Kidney epithelial cell (primary cell): ENCODE measurements around the gene FMN1. TPM values are rescaled to one million over a fixed set of nuclear protein-coding genes. Genes with fewer than 3 reads are reported as not detected.

Experiments used
- DNase-seq: peaks from one replicate; pipeline ENCODE4 v3.0.0-alpha.2; 2010; ENCODE audit warnings: low read depth
- H3K27me3 ChIP-seq: 2 replicates; pipeline ENCODE4 v1.6.0; 2011; ENCODE audit warnings: low read length; ENCODE audit not compliant: control insufficient read depth, insufficient read depth
- H3K36me3 ChIP-seq: 2 replicates; pipeline ENCODE4 v1.5.1; 2011; ENCODE audit warnings: low read length; ENCODE audit not compliant: control insufficient read depth, insufficient read depth
- H3K4me3 ChIP-seq: 2 replicates; pipeline ENCODE4 v1.5.1; 2011; ENCODE audit warnings: low read depth, mild to moderate bottlenecking, control low read depth, low read length
- CTCF ChIP-seq: IDR thresholded peaks from 2 replicates; pipeline ENCODE4 v1.5.1; 2011; ENCODE audit warnings: mild to moderate bottlenecking, moderate library complexity, low read length, control low read depth, inconsistent platforms; ENCODE audit not compliant: insufficient read depth, poor library complexity, severe bottlenecking
- total RNA-seq: library from RNA; depleted of rRNA; stranded (reverse); fragments of >200 nt; gene quantifications from 2 replicates; pipeline ENCODE4 v1.2.3, GENCODE V29; 2015

FMN1 gene
- total RNA-seq, 1 donor from 2014 or later: 4.5 TPM

DNA sequence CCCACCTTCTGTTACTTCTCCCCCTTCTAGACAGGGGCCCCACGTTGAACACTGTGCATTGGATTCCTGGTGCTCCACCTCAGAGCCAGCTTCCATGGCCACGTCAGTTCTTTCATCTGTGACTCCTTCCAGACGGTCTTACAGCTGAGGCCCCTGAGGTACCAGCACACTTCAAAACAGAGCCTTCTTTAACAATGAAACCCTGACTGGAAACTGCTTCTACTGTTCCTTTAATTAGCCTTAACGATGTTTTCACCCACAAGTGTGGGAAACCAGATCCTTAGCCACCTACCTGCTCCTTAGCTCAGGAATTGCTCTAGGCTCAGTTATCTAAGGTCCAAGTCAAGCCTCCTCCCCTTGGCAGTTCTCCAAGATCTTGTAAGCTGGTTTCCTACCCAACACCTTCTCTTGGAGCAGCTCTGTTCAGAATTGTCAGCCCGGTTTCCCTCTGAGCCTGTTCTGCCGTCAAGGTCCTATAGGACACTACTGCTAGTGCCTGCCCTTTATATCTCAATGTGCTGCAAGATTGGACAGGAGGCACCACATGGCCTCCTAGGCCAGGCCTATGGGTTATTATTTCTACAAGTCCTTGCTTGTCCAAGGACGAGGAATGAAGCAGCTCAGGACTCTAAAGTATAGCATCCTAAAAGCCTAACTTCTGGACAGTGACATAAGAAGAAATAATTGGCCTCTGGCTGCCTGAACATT is 80.7 kb downstream of the FMN1 start:
- no peak overlapping the region for H3K4me3 ChIP-seq
- DNase-seq: no peak
- no peaks in the 10 kb centered on the region for H3K27me3 ChIP-seq
- no peak for TF ChIP-seq CTCF
- no peaks in the 10 kb centered on the region for H3K36me3 ChIP-seq

GRCh38 chr15:33112541-33113105 is 81.9 kb downstream of the FMN1 start:
- TF ChIP-seq CTCF: no peak
- H3K36me3 ChIP-seq: no peaks in the 10 kb centered on the region
- H3K4me3 ChIP-seq: no peak overlapping the region
- DNase-seq: no peak
- H3K27me3 ChIP-seq: no peaks in the 10 kb centered on the region

GRCh38 chr15:33111041-33111451 is 83.5 kb downstream of the FMN1 start:
- no peaks in the 10 kb centered on the region for H3K36me3 ChIP-seq
- no peak for DNase-seq
- no peak for TF ChIP-seq CTCF
- H3K27me3 ChIP-seq: no peaks in the 10 kb centered on the region
- H3K4me3 ChIP-seq: no peak overlapping the region

DNA sequence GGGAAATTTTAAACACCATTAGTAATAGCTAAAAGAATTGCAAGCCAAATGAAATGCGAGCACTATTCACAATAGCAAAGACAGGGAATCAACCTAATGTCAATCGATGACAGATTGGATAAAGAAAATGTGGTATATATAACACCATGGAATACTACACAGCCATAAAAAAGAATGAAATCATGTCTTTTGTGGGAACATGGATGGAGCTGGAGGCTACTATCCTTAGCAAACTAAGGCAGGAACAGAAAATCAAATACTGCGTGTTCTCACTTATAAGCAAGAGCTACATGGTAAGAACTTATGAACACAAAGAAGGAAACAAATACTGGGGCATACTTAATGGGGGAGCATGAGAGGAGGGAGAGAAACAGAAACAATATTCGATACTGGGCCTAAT is 85.2 kb downstream of the FMN1 start:
- Histone ChIP-seq H3K4me3 (no peak overlapping the region), H3K27me3 (no peaks in the 10 kb centered on the region), H3K36me3 (no peaks in the 10 kb centered on the region)
- TF ChIP-seq CTCF: no peak
- no peak for DNase-seq

DNA sequence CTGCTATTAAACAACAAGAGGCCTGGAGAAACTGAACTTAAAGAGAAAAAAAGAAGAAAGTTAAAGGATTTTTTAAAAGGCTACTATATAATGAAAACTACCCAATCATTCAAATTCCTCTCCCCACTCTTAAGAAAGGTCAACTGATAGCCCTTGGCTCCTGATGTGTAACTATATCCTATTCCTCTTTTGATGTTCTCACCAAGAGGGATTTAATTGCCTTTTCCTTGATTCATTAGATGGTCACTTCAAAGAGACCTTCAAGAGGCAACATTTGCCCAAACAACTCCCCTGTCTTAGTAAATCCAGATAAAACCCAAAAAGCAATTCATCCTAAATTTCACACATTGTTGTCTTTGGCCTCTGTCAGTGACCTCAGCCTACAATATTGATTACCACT is 86.0 kb downstream of the FMN1 start:
- TF ChIP-seq CTCF: no peak
- DNase-seq: no peak
- no peaks in the 10 kb centered on the region for H3K27me3 ChIP-seq
- H3K36me3 ChIP-seq: no peaks in the 10 kb centered on the region
- no peak overlapping the region for H3K4me3 ChIP-seq

DNA sequence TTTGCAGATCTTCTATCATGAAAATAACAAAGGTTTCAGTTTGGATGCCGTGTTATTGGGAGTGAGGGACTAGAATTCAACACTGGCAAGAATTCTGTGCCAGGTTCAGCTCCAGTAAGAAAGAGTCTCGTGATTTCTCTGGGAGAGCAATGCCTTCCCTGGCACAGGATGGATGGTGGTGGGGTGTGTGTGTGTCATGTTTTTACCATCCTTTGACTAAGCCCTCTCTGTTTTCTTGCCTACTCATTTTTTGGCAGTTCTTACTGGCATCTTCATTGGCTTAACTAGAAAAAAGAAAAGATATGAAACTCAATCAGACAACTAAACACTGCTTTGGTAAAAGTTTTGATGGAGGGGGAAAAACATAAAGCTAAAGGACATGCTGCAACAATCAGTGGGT is 86.6 kb downstream of the FMN1 start:
- DNase-seq: no peak
- no peak for TF ChIP-seq CTCF
- H3K27me3 ChIP-seq: no peaks in the 10 kb centered on the region

More for the DNA sequence above, 86.6 kb downstream of the FMN1 start:
- H3K4me3 ChIP-seq: no peak overlapping the region
- H3K36me3 ChIP-seq: no peaks in the 10 kb centered on the region
